HG02852 (cell line): ENCODE results near the gene PASK.

ENCODE experiments used
- ATAC-seq: cut with Tn5 transposase; IDR thresholded peaks from one replicate; pipeline ENCODE4 v1.9.1; 2021; ENCODE audit warnings: mild to moderate bottlenecking, moderate library complexity; ENCODE audit not compliant: unreplicated experiment

PASK gene

DNA sequence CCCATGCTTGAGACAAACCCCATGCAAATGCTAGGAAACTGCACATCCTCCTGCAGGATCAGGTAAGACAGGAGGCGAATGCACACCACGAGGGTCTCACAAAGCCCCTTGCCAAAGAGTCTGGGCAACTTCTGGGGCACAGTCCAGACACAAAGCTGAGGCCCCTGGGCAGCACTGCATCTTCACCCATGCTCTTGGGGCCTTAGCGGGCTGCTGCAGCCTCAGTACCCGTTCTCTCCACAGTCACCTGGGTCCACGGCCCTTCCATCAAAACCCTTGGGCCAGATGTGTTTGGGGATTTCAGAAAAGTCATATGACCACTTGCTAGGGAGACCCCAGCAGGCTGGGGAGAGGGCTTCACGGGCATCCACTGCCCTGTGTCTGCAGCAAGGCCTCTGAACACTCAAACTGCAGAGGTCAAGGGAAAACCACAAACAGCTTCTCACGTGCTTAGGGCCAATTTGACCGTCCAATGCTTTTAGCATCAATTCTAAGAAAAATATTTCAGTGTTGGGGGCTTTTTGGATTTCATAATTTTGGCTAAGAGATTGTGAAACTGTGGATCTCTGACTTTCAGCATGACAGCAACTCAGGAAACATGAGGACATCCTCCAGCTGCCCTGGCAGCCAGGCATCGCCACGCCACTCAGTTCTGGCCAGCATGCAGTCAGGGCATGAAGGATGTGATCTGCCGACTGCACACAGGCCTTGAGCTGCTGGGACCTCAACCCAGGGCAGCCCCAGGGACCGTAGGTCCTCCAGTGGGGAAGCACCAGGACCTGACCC lies 20.0 kb downstream of the PASK start:
- no peak for ATAC-seq

DNA sequence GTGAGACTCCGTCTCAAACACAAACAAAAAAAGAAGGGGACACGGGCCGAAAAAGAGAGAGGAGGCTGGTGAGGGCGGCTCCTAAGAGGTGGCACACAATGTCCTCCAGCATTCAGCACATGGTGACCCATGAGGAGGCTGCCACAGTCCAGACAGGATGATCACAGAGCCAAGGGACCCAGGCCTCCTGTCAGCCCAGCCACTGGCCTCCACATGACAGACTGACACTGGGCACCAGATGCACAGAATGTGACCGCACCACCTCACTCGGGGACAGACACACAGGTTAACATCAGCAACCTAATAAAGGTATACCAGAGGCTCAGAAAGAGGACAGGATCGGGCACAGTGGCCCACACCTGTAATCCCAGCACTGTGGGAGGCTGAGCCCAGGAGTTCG lies 21.0 kb downstream of the PASK start:
- no peak for ATAC-seq

GRCh38 chr2:241126771-241127202 lies 22.5 kb downstream of the PASK start:
- ATAC-seq, result no peak

GRCh38 chr2:241126201-241126611 lies 23.1 kb downstream of the PASK start:
- ATAC-seq, result no peak

DNA sequence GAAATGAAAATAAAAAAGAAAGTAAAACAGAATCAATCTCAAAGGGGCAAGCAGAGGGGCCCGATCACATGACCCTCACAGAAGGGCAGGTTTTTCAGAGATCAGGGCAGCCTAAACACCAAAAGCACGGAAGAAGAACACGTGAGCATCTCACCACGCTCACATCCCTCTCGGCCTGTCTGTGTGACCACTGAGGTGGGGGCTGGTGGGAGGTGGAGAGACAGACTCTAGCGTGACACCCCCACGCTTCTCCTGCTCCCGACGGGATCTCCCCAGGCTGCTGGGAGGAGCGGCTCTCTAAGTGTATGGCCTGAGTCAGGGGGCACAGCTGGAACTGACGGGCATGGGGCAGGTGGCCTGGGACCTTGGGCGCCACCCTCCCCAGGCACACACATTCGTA lies 23.6 kb downstream of the PASK start:
- no peak for ATAC-seq

GRCh38 chr2:241123816-241124536 lies 25.3 kb downstream of the PASK start:
- ATAC-seq, result no peak

DNA sequence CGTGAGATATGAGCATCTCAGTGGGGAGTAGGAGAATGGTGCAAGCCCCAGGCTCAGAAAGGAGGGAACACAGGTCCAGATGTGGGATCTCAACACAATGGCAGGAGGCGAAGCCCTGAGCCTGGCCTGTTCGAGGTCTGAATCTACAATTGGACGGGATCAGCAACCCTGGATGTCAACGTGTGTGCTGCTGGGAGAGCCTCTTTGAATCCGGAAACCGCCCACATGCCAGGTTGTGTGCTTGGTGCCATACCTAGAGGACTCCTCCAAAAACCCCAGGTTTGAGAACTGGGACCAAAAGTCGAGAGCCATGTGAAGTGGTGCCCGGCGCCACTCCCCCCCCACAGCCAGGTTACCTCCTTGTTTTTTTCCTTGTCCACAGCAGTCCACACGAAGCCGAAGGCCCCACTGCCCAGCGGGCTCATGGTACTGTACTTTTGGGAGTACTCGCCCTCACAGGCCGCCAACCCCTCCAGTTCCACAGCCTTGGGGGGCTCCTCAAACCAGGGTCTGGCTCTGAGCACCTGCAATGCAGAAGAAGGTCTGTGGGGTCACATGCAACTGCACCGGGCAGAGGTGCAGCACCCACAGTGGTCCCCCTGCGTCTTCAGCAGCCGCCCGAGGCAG lies 26.8 kb downstream of the PASK start:
- ATAC-seq, result no peak

DNA sequence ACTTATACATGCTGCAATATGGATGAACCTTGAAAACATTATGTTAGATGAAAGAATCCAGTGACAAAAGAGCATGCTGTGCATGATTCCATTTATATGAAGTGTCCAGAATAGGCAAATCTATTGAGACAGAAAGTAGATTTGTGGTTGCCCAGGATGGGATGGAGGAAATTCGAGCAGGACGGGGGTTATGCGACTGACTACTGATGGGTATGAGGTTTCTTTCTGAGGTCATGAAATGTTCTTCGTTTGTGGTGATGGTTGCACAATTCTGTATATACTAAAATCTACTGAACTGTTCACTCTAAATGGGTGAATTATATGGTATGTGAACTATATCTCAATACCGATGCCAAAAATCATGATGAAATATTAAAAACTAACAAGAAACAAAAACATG lies 28.3 kb downstream of the PASK start:
- ATAC-seq, result no peak

- no peak for ATAC-seq
Observed at GRCh38 chr2:241120440-241120839, 28.8 kb downstream of the PASK start.

GRCh38 chr2:241118737-241119505 lies 30.4 kb downstream of the PASK start:
- ATAC-seq, result no peak

- no peak for ATAC-seq
Observed at GRCh38 chr2:241116606-241117560, 32.4 kb downstream of the PASK start.

- ATAC-seq, result no peak
Observed at GRCh38 chr2:241115361-241115760, 33.9 kb downstream of the PASK start.

DNA sequence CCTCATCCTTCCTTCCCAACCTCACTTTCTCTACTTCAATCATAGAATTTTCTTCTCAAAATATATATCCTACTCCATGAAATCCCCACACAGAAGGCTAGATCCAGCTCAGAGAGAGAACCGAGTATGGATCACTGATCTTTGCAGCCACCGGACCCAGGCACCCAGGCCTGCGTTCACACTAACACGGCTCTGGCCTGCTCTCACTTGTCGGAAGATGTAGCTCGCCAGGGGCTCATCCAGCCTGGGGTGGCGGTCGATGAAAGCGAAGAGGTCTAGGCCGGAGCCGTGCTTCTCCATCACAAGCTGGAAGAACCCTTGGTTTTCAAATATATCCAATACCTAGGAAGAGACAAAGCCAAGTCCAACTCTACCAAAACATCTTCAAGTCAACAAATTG lies 34.4 kb downstream of the PASK start:
- no peak for ATAC-seq

DNA sequence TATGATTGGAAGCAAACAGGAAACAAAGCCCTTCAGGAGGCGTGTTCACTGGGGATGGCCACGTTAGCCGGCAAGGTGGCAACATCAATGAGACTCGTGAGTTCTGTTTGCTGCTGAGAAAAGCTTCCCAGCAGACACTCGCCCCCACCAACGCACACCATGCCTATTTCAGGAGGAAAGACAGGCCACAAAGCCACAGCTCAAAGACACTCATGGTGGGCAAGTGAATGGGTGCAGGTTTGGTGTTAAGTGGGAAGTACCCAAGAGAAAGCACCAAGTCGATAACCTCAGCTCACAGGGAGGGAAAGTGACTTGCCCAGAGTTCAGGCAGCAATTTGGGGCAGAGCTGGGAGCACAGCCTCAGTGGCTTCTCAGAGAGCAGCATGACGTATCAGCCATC lies 36.7 kb downstream of the PASK start:
- ATAC-seq, result no peak

DNA sequence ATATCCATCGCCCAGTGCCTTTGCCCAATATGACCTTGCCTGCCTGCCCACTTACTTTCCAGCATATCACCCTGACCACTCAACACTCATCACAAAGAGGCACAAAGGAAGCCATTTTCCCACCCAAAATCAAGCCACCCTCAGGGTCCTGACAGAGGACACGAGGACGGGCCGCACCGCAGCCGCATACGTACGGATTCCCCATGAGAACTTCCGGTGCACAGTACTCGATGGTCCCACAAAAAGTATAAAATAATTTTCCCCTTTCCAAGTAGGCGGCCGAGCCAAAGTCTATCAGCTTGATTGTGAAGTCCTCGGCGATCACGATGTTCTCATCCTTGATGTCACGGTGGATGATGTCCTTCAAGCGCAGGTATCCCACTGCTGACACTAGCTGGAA lies 37.2 kb downstream of the PASK start:
- ATAC-seq, result no peak

DNA sequence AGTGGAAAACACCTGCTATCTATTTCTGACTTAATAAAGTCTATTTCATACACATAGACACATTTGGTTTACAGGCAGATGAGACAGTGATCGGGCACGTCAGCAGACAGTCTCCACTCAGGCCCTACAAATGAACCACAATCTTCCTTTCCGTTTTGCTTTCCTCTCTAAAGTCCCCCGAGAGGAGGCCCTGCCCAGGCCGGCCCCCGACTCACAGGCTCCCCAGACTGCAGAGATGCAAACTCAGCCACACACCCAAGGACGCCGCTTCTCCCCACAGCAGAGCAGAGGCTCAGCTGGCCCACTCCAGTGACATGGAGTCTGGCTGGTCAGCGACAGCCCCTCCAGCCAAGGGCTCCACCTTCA lies 37.8 kb downstream of the PASK start:
- peak; percentile 48 for ATAC-seq

DNA sequence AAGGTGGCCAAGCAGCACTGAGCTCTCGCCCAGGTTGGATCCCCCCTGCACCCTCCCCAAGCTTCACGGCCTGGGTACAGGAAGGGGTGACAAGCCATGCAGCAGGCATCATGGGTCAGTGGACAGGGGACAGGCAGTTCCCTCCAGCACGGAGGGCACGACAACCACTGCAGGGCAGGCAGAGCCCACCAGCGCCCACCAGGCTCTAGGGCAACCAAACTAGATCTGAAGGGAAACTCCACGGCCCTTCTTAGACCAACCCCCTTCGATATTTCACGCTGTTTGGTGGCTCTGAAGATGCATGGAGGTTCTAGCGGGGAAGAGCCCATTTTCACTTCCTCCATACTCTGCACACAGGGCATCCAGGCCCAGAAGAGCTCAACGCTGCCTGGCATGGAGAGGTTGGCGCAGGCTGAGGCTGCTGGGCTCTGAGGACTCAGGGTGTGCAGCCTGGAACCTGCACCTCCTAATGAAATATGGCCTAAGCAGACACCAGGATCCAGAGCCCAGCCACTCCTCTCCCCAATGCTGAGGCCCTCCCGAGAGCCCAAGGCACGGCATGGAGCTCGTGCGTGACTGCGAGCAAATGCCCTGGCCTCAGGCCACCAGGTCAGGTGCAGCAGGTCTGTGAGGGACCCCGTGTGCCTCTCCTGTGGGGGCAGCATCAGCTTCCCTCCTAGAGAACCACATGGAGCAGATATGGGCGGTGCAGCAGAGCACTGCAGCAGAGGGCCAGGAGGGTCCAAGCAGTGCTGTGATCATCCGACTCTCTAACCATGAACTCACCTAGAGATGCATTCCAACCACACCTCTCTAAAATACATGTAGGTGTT lies 38.4 kb downstream of the PASK start:
- peak; percentile 45 for ATAC-seq

GRCh38 chr2:241110089-241110606 lies 39.1 kb downstream of the PASK start:
- ATAC-seq, result no peak
